Measurements from ENCODE around the gene RIMOC1.
"Not testable (repeated sequence)": the region's sequence is repeated elsewhere in the genome, so short reads cannot be mapped to it uniquely, and the experiment has no call there.

The RIMOC1 gene

GRCh38 chr5:41891066-41891707 is 13.0 kb upstream of the RIMOC1 start:
- DNase-seq, result no peak

GRCh38 chr5:41892031-41892430 is 12.1 kb upstream of the RIMOC1 start:
- DNase-seq, result no peak

DNA sequence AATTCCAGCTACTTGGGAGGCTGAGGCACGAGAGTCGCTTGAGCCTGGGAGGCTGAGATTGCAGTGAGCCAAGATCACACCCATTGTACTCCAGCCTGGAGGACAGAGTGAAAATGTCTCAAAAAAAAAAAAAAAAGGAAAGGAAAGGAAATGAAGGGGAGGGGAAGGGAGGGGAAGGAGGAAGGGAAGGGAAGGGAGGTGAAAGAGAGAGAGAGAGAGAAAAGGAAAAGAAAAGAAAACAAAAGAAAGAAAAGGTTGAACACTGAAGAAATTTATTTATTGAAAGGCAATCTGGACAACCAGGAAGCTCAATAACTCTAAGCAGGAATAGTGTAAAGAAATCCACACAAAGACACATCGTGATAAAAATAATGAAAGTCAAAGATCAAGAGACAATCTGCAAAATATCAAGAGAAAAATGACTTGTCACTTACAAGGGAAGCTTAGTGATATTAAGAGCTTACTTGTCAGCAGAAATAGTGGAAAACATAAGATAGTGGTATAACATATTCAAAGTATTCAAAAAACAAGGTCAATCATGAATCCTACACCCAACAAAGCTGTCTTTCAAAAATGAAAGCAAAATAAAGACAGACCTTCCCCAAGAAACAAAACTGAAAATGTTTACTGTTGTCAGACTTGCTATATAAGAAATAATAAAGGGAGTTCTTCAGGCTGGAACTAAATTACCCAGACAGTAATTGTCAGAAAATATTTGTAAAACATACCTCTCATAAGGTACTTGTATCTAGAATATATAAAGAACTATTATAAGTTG is 10.9 kb upstream of the RIMOC1 start:
- DNase-seq, result no peak

- no peak for DNase-seq
Observed at GRCh38 chr5:41896230-41896629, 7.9 kb upstream of the RIMOC1 start.

- DNase-seq, result no peak
Observed at GRCh38 chr5:41903382-41903891, 707 bp upstream of the RIMOC1 start.

- no peak for DNase-seq
Observed at GRCh38 chr5:41906151-41906550, 2.0 kb downstream of the RIMOC1 start.

- DNase-seq, result peak; percentile 59
Observed at GRCh38 chr5:41908374-41909079, 4.4 kb downstream of the RIMOC1 start.

DNA sequence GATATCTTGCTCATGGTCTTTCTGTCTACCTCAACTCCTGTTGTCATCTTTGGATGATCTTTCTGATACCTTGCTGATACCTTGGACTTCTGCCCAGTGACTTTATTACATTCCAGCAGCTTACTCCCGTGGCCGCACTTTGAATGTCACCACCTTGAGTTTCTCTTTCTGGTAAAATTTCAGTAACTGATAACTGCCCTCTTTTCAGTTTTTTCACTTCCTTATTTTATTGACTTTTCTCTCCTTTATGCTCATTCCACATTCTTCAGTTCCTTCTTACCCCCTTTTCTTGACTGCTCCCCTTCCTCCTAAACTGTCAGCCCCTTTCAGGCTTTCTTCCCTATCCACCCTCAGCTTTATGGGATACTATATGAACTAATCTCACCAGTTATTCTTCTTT is 14.0 kb downstream of the RIMOC1 start:
- no peak for DNase-seq

DNA sequence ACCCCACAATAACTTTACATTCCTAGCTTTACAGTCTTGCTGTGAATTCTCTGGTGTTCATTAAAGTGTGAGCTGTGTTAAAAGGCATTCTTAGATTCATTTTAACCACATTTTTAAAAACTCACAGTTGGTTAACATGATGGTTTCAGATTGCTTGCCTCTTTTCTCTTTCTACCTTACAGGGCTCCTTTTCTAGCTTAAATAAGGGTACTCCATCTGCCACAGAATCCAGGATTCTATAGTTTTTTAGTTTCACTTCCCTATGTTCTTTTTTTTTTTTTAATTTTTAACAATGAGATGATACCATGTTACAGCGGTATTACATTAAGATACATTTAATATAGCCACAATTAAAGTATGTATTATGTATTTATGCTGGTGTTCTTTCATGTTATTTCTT is 17.0 kb downstream of the RIMOC1 start:
- peak; percentile 8 for DNase-seq

DNA sequence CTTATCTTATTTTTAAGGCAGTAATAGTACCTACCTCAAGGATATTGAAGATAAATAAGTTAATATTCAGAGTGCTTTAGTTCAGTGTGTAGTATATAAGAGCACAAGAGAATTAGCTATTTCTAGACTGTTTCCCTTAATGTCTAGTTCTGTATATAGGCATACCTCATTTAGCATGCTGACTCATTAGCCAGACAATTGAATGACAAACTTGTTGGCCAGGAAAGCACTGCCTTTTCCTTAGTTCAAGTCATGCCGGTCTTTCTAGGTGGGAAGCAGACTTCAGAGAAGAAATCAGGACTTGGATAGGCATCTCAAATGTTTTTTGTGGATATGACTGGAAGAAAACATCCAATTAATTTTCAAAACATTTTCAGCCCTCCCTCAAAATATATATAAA is 17.7 kb downstream of the RIMOC1 start:
- peak; percentile 50 for DNase-seq

DNA sequence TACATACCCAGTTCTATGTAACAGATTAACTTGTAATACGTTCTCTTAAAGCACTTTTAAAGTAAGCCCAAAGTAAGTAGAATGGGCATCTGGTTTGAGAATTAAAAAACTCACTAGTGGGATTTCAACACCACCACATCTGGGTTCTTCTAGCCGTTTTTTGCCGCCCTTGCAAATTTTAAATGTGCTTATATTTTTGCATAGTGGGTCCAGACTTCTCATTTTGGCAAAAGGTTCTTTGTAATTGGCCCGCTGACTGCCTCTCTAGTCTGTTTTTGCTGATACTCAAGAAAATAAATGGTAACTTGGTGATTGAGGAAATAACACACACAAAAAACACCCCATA is 20.4 kb downstream of the RIMOC1 start:
- DNase-seq, result no peak

- peak; percentile 81 for DNase-seq
Observed at GRCh38 chr5:41924872-41925554, 20.9 kb downstream of the RIMOC1 start, which contains the start of gene FBXO4. FBXO4 (plus strand) TSS chr5:41925281; CDS start chr5:41925310, 29 bp downstream.

DNA sequence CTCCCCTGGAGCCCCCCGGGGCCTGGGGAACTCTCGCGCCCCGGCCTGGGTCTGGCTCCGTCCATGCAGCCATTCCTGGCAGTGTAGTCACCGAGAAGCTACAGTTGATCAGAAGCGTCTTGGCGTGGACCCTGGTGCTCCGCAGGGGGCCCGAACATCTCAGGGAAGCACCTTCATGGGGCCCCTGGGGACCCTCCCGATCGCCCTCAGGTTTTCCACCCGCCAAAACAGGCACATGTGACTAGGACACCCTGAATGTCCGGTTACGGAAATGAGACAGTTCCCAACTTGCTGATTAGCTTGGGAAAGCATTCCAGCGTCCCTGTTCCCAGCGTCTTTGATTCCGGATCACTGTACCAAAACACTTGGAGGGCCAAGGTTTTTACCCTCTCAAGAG is 21.4 kb downstream of the RIMOC1 start:
- DNase-seq, result peak; percentile 34

GRCh38 chr5:41927604-41928003 is 23.5 kb downstream of the RIMOC1 start:
- DNase-seq, result no peak

DNA sequence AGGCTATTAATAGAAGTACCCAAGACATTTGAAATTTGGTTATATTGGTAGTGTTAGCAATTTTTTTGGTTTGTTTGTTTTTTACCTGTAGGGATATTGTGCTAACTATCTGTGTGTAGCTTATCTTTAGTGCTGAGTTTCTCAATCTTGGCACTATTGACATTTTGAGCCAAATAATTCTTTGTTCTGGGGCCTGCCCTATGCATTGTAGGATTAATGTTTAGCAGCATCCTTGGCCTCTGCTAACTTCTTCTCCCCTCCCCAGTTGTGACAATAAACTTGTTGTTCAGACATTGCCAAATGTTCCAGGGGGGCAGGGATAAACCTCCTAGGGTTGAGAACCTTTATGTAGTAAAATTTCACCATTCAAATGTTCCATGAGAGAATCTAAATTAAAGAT is 24.9 kb downstream of the RIMOC1 start:
- no peak for DNase-seq

GRCh38 chr5:41932770-41933169 is 28.6 kb downstream of the RIMOC1 start:
- DNase-seq, result no peak

GRCh38 chr5:41935544-41935943 is 31.4 kb downstream of the RIMOC1 start:
- DNase-seq, result no peak

- peak; percentile 2 for DNase-seq
Observed at GRCh38 chr5:41940641-41941040, 36.5 kb downstream of the RIMOC1 start.

DNA sequence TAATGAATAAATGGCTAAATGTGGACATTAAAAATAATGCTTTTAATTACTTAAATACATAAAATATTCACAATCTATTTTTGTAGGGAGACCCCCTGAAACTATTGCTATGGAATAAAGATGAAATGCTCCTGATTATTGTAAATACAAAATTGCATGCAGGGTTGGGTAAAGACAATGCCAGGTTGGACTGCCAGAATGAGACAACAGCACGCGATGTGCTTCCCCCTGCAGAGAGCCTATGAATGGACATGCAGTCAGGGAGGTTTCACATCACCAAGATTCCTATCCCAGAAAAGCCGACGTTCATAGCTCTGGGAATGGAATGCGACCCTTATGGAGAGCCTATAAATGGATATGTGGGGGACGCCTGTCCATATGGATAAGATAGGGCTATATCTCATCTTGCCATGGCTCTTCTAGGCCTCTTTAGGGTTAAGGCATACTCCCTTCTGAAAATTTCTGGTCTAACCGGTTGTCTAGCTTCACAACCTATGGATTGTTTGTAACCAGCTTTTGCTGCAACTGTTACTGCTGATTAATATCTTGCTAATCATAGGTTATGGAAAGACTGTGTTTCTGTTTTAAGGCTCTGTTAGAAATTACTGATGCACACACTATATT is 41.3 kb downstream of the RIMOC1 start:
- DNase-seq, result not testable (repeated sequence)

DNA sequence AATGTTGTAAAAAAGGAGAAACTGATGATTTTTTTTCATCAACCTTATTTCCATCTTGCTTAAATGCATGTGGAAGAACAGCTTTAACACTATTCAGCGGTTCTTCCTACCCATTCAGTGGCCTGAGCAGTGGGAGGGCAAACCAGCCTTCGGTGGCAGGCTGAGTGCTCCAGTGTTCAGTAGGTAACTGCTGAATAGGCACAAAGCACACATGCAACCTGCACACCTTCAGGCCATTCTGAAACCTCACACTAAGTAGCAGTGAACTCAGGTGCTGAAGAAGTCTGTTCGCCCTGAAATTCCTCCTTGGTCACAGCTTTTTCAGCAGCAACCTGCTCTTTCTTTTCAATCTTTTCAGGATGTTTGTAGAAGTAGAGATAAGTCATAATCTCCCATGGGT is 47.1 kb downstream of the RIMOC1 start:
- DNase-seq, result no peak

Data from fibroblast of skin of abdomen (primary cell).